Activated T-cell treated with anti-CD3 and anti-CD28 coated beads, Interleukin-2, amount 50 U/mL, for 4 hours (primary cell): ENCODE measurements around the gene USP17L24. TPM values are rescaled to one million over a fixed set of nuclear protein-coding genes. Genes with fewer than 3 reads are reported as not detected.
"Not testable (repeated sequence)": the region's sequence is repeated elsewhere in the genome, so short reads cannot be mapped to it uniquely, and the experiment has no call there.

Source experiments
- ATAC-seq, 2 donors: fragments of 200-7000 bp; cut with Tn5 transposase; one replicate each; pipeline ENCODE4 v1.10.0; 2021
- DNase-seq: peaks from one replicate; pipeline ENCODE4 v3.0.0-alpha.2; 2020
- H3K27me3 Mint-ChIP-seq: one replicate; pipeline ENCODE4 v1.8.0; 2021; ENCODE audit warnings: low read depth, mixed read lengths
- H3K36me3 Mint-ChIP-seq: one replicate; pipeline ENCODE4 v1.8.0; 2022; ENCODE audit warnings: mixed read lengths; ENCODE audit not compliant: insufficient read depth
- H3K4me1 Mint-ChIP-seq: one replicate; pipeline ENCODE4 v1.8.0; 2021; ENCODE audit warnings: low read depth, mixed read lengths
- H3K4me3 Mint-ChIP-seq: one replicate; pipeline ENCODE4 v1.8.0; 2021; ENCODE audit warnings: mild to moderate bottlenecking, moderate library complexity, mixed read lengths
- H3K9me3 Mint-ChIP-seq: one replicate; pipeline ENCODE4 v1.8.0; 2021; ENCODE audit warnings: mixed read lengths
- total RNA-seq, 3 donors: library from RNA; stranded (reverse); gene quantifications; one replicate each; pipeline ENCODE4 v1.2.1, GENCODE V29; 2021

The USP17L24 gene, protein sequence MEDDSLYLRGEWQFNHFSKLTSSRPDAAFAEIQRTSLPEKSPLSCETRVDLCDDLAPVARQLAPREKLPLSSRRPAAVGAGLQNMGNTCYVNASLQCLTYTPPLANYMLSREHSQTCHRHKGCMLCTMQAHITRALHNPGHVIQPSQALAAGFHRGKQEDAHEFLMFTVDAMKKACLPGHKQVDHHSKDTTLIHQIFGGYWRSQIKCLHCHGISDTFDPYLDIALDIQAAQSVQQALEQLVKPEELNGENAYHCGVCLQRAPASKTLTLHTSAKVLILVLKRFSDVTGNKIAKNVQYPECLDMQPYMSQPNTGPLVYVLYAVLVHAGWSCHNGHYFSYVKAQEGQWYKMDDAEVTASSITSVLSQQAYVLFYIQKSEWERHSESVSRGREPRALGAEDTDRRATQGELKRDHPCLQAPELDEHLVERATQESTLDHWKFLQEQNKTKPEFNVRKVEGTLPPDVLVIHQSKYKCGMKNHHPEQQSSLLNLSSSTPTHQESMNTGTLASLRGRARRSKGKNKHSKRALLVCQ
- total RNA-seq: not detected

GRCh38 chr4:9324865-9325264, at the start of gene USP17L24:
TSS of gene USP17L24 (plus strand) at chr4:9325165. CDS start at chr4:9325165, 0 bp downstream.
- not testable (repeated sequence) for H3K4me3 Mint-ChIP-seq, DNase-seq, H3K27me3 Mint-ChIP-seq, ATAC-seq, H3K9me3 Mint-ChIP-seq, H3K36me3 Mint-ChIP-seq, H3K4me1 Mint-ChIP-seq

GRCh38 chr4:9324191-9324590, 774 bp upstream of the USP17L24 start:
- not testable (repeated sequence) for DNase-seq, H3K36me3 Mint-ChIP-seq, H3K4me1 Mint-ChIP-seq, H3K9me3 Mint-ChIP-seq, H3K27me3 Mint-ChIP-seq, ATAC-seq, H3K4me3 Mint-ChIP-seq

DNA sequence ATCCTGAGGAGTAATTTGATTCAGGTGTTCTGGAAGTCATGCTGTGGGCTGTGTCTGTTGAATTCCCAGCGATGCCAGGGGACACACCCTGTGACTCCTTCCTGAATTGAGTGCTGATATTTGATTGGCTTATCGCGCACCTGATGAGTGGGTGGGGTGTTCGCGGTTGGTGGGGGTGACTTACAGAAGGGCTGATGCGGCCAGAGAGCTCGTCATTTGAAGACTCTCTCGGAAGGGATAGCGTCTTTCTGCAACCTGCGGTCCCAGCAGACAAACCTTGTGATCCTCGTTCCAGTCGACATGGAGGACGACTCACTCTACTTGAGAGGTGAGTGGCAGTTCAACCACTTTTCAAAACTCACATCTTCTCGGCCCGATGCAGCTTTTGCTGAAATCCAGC, 4.6 kb downstream of the USP17L24 start, which contains the start of gene USP17L25:
USP17L25 (plus strand) TSS at position 301 of the 400 bp plus-strand sequence; CDS start at position 301, 0 bp downstream.
- not testable (repeated sequence) for H3K36me3 Mint-ChIP-seq, H3K4me1 Mint-ChIP-seq, ATAC-seq

GRCh38 chr4:9334358-9334757, 9.4 kb downstream of the USP17L24 start, which contains the start of gene USP17L26:
TSS of gene USP17L26 (plus strand) at chr4:9334658. CDS start at chr4:9334658, 0 bp downstream.
- ATAC-seq, H3K27me3 Mint-ChIP-seq, DNase-seq, H3K4me3 Mint-ChIP-seq, H3K36me3 Mint-ChIP-seq, H3K4me1 Mint-ChIP-seq, H3K9me3 Mint-ChIP-seq: not testable (repeated sequence)

More for the DNA sequence above, 4.6 kb downstream of the USP17L24 start, which contains the start of gene USP17L25:
- H3K4me3 Mint-ChIP-seq, H3K27me3 Mint-ChIP-seq, H3K9me3 Mint-ChIP-seq, DNase-seq: not testable (repeated sequence)

DNA sequence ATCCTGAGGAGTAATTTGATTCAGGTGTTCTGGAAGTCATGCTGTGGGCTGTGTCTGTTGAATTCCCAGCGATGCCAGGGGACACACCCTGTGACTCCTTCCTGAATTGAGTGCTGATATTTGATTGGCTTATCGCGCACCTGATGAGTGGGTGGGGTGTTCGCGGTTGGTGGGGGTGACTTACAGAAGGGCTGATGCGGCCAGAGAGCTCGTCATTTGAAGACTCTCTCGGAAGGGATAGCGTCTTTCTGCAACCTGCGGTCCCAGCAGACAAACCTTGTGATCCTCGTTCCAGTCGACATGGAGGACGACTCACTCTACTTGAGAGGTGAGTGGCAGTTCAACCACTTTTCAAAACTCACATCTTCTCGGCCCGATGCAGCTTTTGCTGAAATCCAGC, 14.1 kb downstream of the USP17L24 start, which contains the start of gene USP17L5:
USP17L5 (plus strand) TSS at position 301 of the 400 bp plus-strand sequence; CDS start at position 301, 0 bp downstream.
- not testable (repeated sequence) for H3K4me1 Mint-ChIP-seq, H3K27me3 Mint-ChIP-seq, H3K4me3 Mint-ChIP-seq, H3K9me3 Mint-ChIP-seq, H3K36me3 Mint-ChIP-seq, DNase-seq, ATAC-seq

DNA sequence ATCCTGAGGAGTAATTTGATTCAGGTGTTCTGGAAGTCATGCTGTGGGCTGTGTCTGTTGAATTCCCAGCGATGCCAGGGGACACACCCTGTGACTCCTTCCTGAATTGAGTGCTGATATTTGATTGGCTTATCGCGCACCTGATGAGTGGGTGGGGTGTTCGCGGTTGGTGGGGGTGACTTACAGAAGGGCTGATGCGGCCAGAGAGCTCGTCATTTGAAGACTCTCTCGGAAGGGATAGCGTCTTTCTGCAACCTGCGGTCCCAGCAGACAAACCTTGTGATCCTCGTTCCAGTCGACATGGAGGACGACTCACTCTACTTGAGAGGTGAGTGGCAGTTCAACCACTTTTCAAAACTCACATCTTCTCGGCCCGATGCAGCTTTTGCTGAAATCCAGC, 18.9 kb downstream of the USP17L24 start, which contains the start of gene USP17L27:
USP17L27 (plus strand) TSS at position 301 of the 400 bp plus-strand sequence; CDS start at position 301, 0 bp downstream.
- not testable (repeated sequence) for ATAC-seq, H3K36me3 Mint-ChIP-seq, H3K4me3 Mint-ChIP-seq, DNase-seq, H3K4me1 Mint-ChIP-seq, H3K27me3 Mint-ChIP-seq, H3K9me3 Mint-ChIP-seq

GRCh38 chr4:9348593-9348992, 23.6 kb downstream of the USP17L24 start, which contains the start of gene USP17L28:
TSS of gene USP17L28 (plus strand) at chr4:9348893. CDS start at chr4:9348893, 0 bp downstream.
- H3K9me3 Mint-ChIP-seq, H3K4me3 Mint-ChIP-seq, H3K36me3 Mint-ChIP-seq, DNase-seq, ATAC-seq, H3K27me3 Mint-ChIP-seq, H3K4me1 Mint-ChIP-seq: not testable (repeated sequence)

- H3K4me1 Mint-ChIP-seq, H3K9me3 Mint-ChIP-seq, H3K36me3 Mint-ChIP-seq, H3K4me3 Mint-ChIP-seq, DNase-seq, ATAC-seq, H3K27me3 Mint-ChIP-seq: not testable (repeated sequence)
Observed at GRCh38 chr4:9350866-9351265, 25.9 kb downstream of the USP17L24 start.

- ATAC-seq, H3K4me1 Mint-ChIP-seq, DNase-seq, H3K4me3 Mint-ChIP-seq, H3K36me3 Mint-ChIP-seq, H3K9me3 Mint-ChIP-seq, H3K27me3 Mint-ChIP-seq: not testable (repeated sequence)
Observed at GRCh38 chr4:9353338-9353737, 28.4 kb downstream of the USP17L24 start, which contains the start of gene USP17L29. TSS of gene USP17L29 (plus strand) at chr4:9353638. CDS start at chr4:9353638, 0 bp downstream.

DNA sequence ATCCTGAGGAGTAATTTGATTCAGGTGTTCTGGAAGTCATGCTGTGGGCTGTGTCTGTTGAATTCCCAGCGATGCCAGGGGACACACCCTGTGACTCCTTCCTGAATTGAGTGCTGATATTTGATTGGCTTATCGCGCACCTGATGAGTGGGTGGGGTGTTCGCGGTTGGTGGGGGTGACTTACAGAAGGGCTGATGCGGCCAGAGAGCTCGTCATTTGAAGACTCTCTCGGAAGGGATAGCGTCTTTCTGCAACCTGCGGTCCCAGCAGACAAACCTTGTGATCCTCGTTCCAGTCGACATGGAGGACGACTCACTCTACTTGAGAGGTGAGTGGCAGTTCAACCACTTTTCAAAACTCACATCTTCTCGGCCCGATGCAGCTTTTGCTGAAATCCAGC, 37.9 kb downstream of the USP17L24 start, which contains the start of gene USP17L30:
USP17L30 (plus strand) TSS at position 301 of the 400 bp plus-strand sequence; CDS start at position 301, 0 bp downstream.
- H3K9me3 Mint-ChIP-seq, H3K36me3 Mint-ChIP-seq, H3K4me3 Mint-ChIP-seq, DNase-seq, H3K27me3 Mint-ChIP-seq, ATAC-seq, H3K4me1 Mint-ChIP-seq: not testable (repeated sequence)

Other genes with a start within 250 kb of the USP17L24 start
- gene FAM90A26, start 154.8 kb upstream of the USP17L24 start, total RNA-seq: under 1 TPM in 1 of 3 donors, not detected in 2; 0.10 TPM
- not detected for gene USP17L10, start 114.5 kb upstream of the USP17L24 start, total RNA-seq
- not detected for gene USP17L11, start 109.8 kb upstream of the USP17L24 start, total RNA-seq
- gene USP17L12, start 105.0 kb upstream of the USP17L24 start, total RNA-seq: not detected
- not detected for gene USP17L13, start 100.3 kb upstream of the USP17L24 start, total RNA-seq
- gene USP17L15, start 90.8 kb upstream of the USP17L24 start, total RNA-seq: not detected
- not detected for gene USP17L17, start 81.3 kb upstream of the USP17L24 start, total RNA-seq
- not detected for gene USP17L18, start 76.5 kb upstream of the USP17L24 start, total RNA-seq
- not detected for gene USP17L19, start 71.8 kb upstream of the USP17L24 start, total RNA-seq
- not detected for gene USP17L20, start 67.0 kb upstream of the USP17L24 start, total RNA-seq
- gene USP17L21, start 62.3 kb upstream of the USP17L24 start, total RNA-seq: not detected
- gene USP17L22, start 57.5 kb upstream of the USP17L24 start, total RNA-seq: not detected
- gene USP17L25, start 4.7 kb downstream of the USP17L24 start, total RNA-seq: not detected
- gene USP17L26, start 9.5 kb downstream of the USP17L24 start, total RNA-seq: not detected
- gene USP17L5, start 14.2 kb downstream of the USP17L24 start, total RNA-seq: not detected
- not detected for gene USP17L27, start 19.0 kb downstream of the USP17L24 start, total RNA-seq
- gene USP17L28, start 23.7 kb downstream of the USP17L24 start, total RNA-seq: not detected
- not detected for gene USP17L29, start 28.5 kb downstream of the USP17L24 start, total RNA-seq
- not detected for gene USP17L30, start 38.0 kb downstream of the USP17L24 start, total RNA-seq
- gene DEFB131A, start 119.2 kb downstream of the USP17L24 start, total RNA-seq: not detected